ENCODE data around the gene OBSL1. TPM values are rescaled to one million over a fixed set of nuclear protein-coding genes. Genes with fewer than 3 reads are reported as not detected.

The OBSL1 gene
- total and polyA plus RNA-seq, 2 of the 4 experiments (the other 2 are of a cell fraction), result 21.5 to 51.2 TPM

- ChIA-PET POLR2A (ENCODE audit: unreplicated experiment) (no interaction called here), CTCF (no interaction called here)
- Histone ChIP-seq H3K27ac (ENCODE audit: insufficient read depth, low read length) (no peak overlapping the region), H3K56ac (ENCODE audit: extremely low read depth, insufficient read depth, low read length) (no peak overlapping the region), H3K14ac (replicated peaks; ENCODE audit: low read depth, low read length) (no peak overlapping the region), H2AK5ac (ENCODE audit: low read depth, low read length) (no peak overlapping the region), H3K27me3 (ENCODE audit: control insufficient read depth, insufficient read depth, low read length) (no peaks in the 10 kb centered on the region), H3K4me1 (ENCODE audit: control insufficient read depth, insufficient read depth, low read length) (no peaks in the 10 kb centered on the region), H3K4ac (ENCODE audit: low read depth, low read length) (no peak overlapping the region), H2AFZ (replicated peaks; ENCODE audit: low read length, poor library complexity) (no peak overlapping the region), H4K5ac (ENCODE audit: low read depth, low read length) (no peak overlapping the region), H4K20me1 (ENCODE audit: insufficient read depth, low read length) (no peaks in the 10 kb centered on the region), H3K36me3 (ENCODE audit: control insufficient read depth, insufficient read depth, low read length) (peaks cover 37% of the 10 kb centered on the region), H4K8ac (ENCODE audit: low read depth in 2 of 2, low read length in 2 of 2) (no peak overlapping the region), H2BK120ac (ENCODE audit: low read depth, low read length) (no peak overlapping the region), H3K4me2 (ENCODE audit: low read depth, low read length) (no peak overlapping the region), H3K18ac (ENCODE audit: low read depth, low read length) (no peak overlapping the region), H3K23ac (ENCODE audit: low read depth, low read length) (no peak overlapping the region), H2BK15ac (ENCODE audit: low read depth, low read length) (no peak overlapping the region), H3K79me1 (ENCODE audit: low read depth in 1 of 2, low read length in 2 of 2) (no peaks in the 10 kb centered on the region), H2BK5ac (ENCODE audit: low read depth, low read length, poor library complexity, severe bottlenecking) (no peak overlapping the region), H4K91ac (ENCODE audit: insufficient read depth, low read depth, low read length) (no peak overlapping the region), H2BK20ac (ENCODE audit: low read depth, low read length) (no peak overlapping the region), H3K9me3 (ENCODE audit: control insufficient read depth, insufficient read depth, low read length) (no peaks in the 10 kb centered on the region), H3K9me1 (ENCODE audit: insufficient read depth, low read length) (no peaks in the 10 kb centered on the region), H2AK9ac (replicated peaks; ENCODE audit: low read depth, low read length, poor library complexity) (no peak overlapping the region), H3K9ac (ENCODE audit: low read depth, low read length) (no peak overlapping the region), H3K4me3 (ENCODE audit: insufficient read depth, low read depth, low read length) (no peak overlapping the region)
- BruUV-seq (replicated peaks), result no TSS peak
- WGBS, 2 experiments (ENCODE audit: extremely low coverage in 2 of 2, insufficient read length in 1 of 2), result 95% methylated on average over 6 of the region's 11 CpGs; no CpG with 5 or more reads in 1 of the 2 experiments
- intact Hi-C loops (cut with micrococcal nuclease), result no loop called here
- no peak for ATAC-seq (ENCODE audit: low read depth)
- no peak for DNase-seq
- no peak for TF ChIP-seq RFX5 (IDR thresholded peaks at IDR 0.05; ENCODE audit: low read depth, low read length)
- in situ Hi-C loops (cut with MboI; ENCODE audit: low sequenced_read_pairs), result no loop called here
- dilution Hi-C loops (cut with HindIII; ENCODE audit: low sequenced_read_pairs, unreplicated experiment), result no loop called here
Observed at GRCh38 chr2:219614076-219614860, 42.9 kb upstream of the OBSL1 start.
